Progenitor cell of endocrine pancreas (in vitro differentiated cells): Measurements from ENCODE around the gene GRIK3. TPM values are rescaled to one million over a fixed set of nuclear protein-coding genes. Genes with fewer than 3 reads are reported as not detected.

ENCODE experiments used
- DNase-seq: peaks from one replicate; pipeline ENCODE4 v3.0.0; 2021; ENCODE audit warnings: low spot score; ENCODE audit not compliant: unreplicated experiment
- H3K27ac Mint-ChIP-seq: 2 replicates; pipeline ENCODE4 v1.8.0; 2021; ENCODE audit warnings: mild to moderate bottlenecking, moderate library complexity, mixed read lengths
- H3K27me3 Mint-ChIP-seq: 2 replicates; pipeline ENCODE4 v1.8.0; 2021; ENCODE audit warnings: mixed read lengths
- H3K36me3 Mint-ChIP-seq: 2 replicates; pipeline ENCODE4 v1.8.0; 2022; ENCODE audit warnings: mixed read lengths; ENCODE audit not compliant: insufficient read depth
- H3K4me1 Mint-ChIP-seq: 2 replicates; pipeline ENCODE4 v1.8.0; 2021; ENCODE audit warnings: low read depth, mixed read lengths
- H3K4me3 Mint-ChIP-seq: 2 replicates; pipeline ENCODE4 v1.8.0; 2021; ENCODE audit warnings: low read depth, mild to moderate bottlenecking, moderate library complexity, mixed read lengths
- H3K9me3 Mint-ChIP-seq: 2 replicates; pipeline ENCODE4 v1.8.0; 2021; ENCODE audit warnings: low read depth, mixed read lengths
- CTCF ChIP-seq: fragments of 200-600 bp; sonication (generic); IDR thresholded peaks from one replicate; pipeline ENCODE4 v1.5.0; 2021; ENCODE audit warnings: antibody characterized with exemption, mild to moderate bottlenecking; ENCODE audit not compliant: unreplicated experiment
- total RNA-seq: library from RNA; stranded (reverse); gene quantifications from 2 replicates; pipeline ENCODE4 v1.2.1, GENCODE V29; 2021

GRIK3 gene
- total RNA-seq, 1 donor from 2014 or later: 0.41 TPM

GRCh38 chr1:36839485-36839884 is 194.8 kb downstream of the GRIK3 start:
- no peak for TF ChIP-seq CTCF
- Mint-ChIP-seq H3K4me3 (no peak overlapping the region), H3K27me3 (peaks cover 33% of the 10 kb centered on the region), H3K9me3 (no peaks in the 10 kb centered on the region), H3K4me1 (no peaks in the 10 kb centered on the region), H3K36me3 (no peaks in the 10 kb centered on the region), H3K27ac (no peak overlapping the region)
- no peak for DNase-seq

- DNase-seq: no peak
- TF ChIP-seq CTCF: no peak
- Mint-ChIP-seq H3K9me3 (no peaks in the 10 kb centered on the region), H3K36me3 (no peaks in the 10 kb centered on the region), H3K4me3 (no peak overlapping the region), H3K27ac (no peak overlapping the region), H3K4me1 (no peaks in the 10 kb centered on the region), H3K27me3 (peaks cover 34% of the 10 kb centered on the region)
Observed at GRCh38 chr1:36838888-36839287, 195.4 kb downstream of the GRIK3 start.

- no peak for TF ChIP-seq CTCF
- DNase-seq: no peak
- Mint-ChIP-seq H3K4me1 (no peaks in the 10 kb centered on the region), H3K27ac (peak overlapping the region; percentile 51), H3K36me3 (no peaks in the 10 kb centered on the region), H3K4me3 (no peak overlapping the region), H3K27me3 (peaks cover 33% of the 10 kb centered on the region), H3K9me3 (no peaks in the 10 kb centered on the region)
Observed at GRCh38 chr1:36836916-36837315, 197.4 kb downstream of the GRIK3 start.

GRCh38 chr1:36836196-36836883 is 198.0 kb downstream of the GRIK3 start:
- no peak for TF ChIP-seq CTCF
- H3K36me3 Mint-ChIP-seq: no peaks in the 10 kb centered on the region
- H3K4me1 Mint-ChIP-seq: no peaks in the 10 kb centered on the region
- H3K27ac Mint-ChIP-seq: no peak overlapping the region
- H3K9me3 Mint-ChIP-seq: no peaks in the 10 kb centered on the region
- no peak for DNase-seq
- no peak overlapping the region for H3K4me3 Mint-ChIP-seq
- H3K27me3 Mint-ChIP-seq: peaks cover 32% of the 10 kb centered on the region

GRCh38 chr1:36835696-36836095 is 198.6 kb downstream of the GRIK3 start:
- H3K4me1 Mint-ChIP-seq: no peaks in the 10 kb centered on the region
- no peak overlapping the region for H3K27ac Mint-ChIP-seq
- H3K27me3 Mint-ChIP-seq: peaks cover 32% of the 10 kb centered on the region
- no peaks in the 10 kb centered on the region for H3K9me3 Mint-ChIP-seq
- no peaks in the 10 kb centered on the region for H3K36me3 Mint-ChIP-seq
- no peak for TF ChIP-seq CTCF
- DNase-seq: no peak
- no peak overlapping the region for H3K4me3 Mint-ChIP-seq
